Measurements from ENCODE around the gene OXSR1. TPM values are rescaled to one million over a fixed set of nuclear protein-coding genes. Genes with fewer than 3 reads are reported as not detected.

The OXSR1 gene
- total RNA-seq, 4 donors from 2014 or later = 25.4 to 37.4 (median 29.5) TPM

- Histone ChIP-seq H3K4me3 (peak overlapping the region; percentile 83), H3K27ac (peak overlapping the region; percentile 90), H3K9me3 (no peaks in the 10 kb centered on the region), H3K27me3 (no peaks in the 10 kb centered on the region), H3K4me1 (peaks cover 54% of the 10 kb centered on the region), H3K36me3 (peaks cover 40% of the 10 kb centered on the region)
- WGBS = under 1% methylated on average over 17 of the region's 20 CpGs
- peak in 1 of 2 donors; percentile 81 for DNase-seq (ENCODE audit: low spot score in 2 of 2)
- TF ChIP-seq POLR2A (IDR thresholded peaks at IDR 0.05) (no peak), EP300 (IDR thresholded peaks at IDR 0.05) (no peak), POLR2AphosphoS5 (IDR thresholded peaks at IDR 0.05) (no peak)
- TF ChIP-seq, protein P1, sequence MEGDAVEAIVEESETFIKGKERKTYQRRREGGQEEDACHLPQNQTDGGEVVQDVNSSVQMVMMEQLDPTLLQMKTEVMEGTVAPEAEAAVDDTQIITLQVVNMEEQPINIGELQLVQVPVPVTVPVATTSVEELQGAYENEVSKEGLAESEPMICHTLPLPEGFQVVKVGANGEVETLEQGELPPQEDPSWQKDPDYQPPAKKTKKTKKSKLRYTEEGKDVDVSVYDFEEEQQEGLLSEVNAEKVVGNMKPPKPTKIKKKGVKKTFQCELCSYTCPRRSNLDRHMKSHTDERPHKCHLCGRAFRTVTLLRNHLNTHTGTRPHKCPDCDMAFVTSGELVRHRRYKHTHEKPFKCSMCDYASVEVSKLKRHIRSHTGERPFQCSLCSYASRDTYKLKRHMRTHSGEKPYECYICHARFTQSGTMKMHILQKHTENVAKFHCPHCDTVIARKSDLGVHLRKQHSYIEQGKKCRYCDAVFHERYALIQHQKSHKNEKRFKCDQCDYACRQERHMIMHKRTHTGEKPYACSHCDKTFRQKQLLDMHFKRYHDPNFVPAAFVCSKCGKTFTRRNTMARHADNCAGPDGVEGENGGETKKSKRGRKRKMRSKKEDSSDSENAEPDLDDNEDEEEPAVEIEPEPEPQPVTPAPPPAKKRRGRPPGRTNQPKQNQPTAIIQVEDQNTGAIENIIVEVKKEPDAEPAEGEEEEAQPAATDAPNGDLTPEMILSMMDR (IDR thresholded peaks at IDR 0.05) = no peak
Measured at GRCh38 chr3:38136393-38136776, 29.0 kb upstream of the OXSR1 start.

DNA sequence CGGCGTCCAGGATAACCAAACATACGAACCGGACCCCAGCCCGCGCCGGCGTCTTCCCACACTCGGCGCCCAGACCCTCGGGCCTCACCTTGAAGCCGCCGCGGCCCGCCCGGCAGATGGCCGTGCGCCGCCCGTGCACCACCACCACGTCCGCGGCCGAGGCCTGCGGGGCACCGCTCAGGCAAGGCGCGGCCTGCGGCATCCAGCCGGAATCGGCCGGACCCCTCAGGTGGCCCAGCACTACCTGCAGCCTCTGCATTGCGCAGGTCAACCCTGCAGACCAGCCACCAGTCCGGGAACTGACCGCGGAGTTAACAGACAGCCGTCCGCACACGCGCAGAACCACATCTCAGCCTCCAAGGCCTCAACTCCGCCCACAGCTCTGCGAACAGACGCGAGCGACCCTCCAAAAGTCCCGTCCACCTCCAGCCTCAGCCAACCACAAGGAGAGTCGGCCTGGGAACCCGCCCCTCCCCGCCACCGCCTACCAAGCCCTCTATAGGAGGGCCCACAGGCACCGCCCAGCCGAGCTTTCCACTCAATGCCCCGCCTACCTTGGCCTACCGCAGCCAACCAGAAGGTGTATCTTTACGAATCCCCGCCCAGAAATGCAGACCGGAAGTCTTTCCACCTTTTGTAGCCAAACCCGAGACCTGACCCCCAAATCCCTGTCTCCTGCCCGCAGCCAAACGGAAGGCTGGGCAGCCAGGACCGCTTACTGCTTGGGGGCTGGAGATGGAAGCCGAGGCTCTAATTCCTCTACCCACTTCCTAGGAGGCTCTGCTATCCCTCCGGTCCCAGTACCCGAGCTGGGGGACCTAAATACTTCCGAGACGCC is 28.3 kb upstream of the OXSR1 start, which contains the start of gene ACAA1:
Gene ACAA1 (minus strand): TSS at position 351 of the 838 bp plus-strand sequence. CDS start 92 bp downstream, at position 259.
- Histone ChIP-seq H3K27ac (peak within 1 kb of the TSS; percentile 90), H3K4me3 (peak within 1 kb of the TSS; percentile 83), H3K36me3 (peaks cover 40% of the 10 kb centered on the region), H3K9me3 (no peaks in the 10 kb centered on the region), H3K27me3 (no peaks in the 10 kb centered on the region), H3K4me1 (peaks cover 54% of the 10 kb centered on the region)
- TF ChIP-seq POLR2AphosphoS5 (IDR thresholded peaks at IDR 0.05) = peak; percentile 35 to 74 (median 47)
- TF ChIP-seq POLR2A (IDR thresholded peaks at IDR 0.05) = peak; percentile 70 to 91
- no peak for TF ChIP-seq EP300 (IDR thresholded peaks at IDR 0.05)
- peak; percentile 100 for DNase-seq (ENCODE audit: low spot score in 2 of 2)
- WGBS = 0% methylated on average over 43 of the region's 66 CpGs

DNA sequence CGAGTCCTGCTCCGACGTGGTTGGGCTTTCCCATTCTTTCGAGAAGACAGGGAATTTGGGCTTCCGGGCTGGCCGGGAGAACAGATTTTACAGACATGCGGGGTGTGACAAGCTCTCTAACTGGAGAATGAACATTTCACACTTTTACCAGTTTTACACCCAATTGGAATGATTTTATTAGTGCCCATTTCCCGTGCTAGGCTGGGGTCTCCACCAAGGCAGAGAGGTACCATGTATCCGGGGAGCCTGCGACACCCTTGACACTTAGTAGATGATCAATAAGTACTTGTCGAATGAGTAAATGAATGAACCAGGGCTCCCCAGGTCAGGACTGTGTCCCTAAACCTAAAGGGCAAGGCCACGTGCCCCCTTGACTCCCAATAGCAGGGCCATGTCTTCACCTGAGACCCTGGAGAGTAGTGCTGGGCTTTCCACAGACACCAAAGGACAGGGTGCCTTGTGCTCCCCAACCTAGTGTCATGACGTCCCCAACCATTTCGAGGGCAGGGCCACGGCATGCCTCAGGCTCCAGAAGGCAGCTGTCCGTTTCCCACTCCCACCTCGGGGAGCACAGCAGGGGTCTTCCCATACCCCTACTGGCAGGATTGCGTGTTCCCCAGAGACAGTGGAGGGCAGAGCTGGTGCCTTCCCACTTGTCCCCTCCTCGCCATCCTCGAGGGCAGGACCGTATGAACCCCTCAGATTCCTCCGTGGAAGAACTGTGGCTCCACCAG is 27.6 kb upstream of the OXSR1 start:
- DNase-seq (ENCODE audit: low spot score in 2 of 2) = peak in 1 of 2 donors; percentile 79
- peaks cover 40% of the 10 kb centered on the region for H3K36me3 ChIP-seq
- peaks cover 52% of the 10 kb centered on the region for H3K4me1 ChIP-seq
- 18% methylated on average over 10 of the region's 22 CpGs for WGBS
- H3K27ac ChIP-seq = peak overlapping the region; percentile 90
- no peak for TF ChIP-seq POLR2AphosphoS5 (IDR thresholded peaks at IDR 0.05)
- no peak for TF ChIP-seq POLR2A (IDR thresholded peaks at IDR 0.05)
- TF ChIP-seq, protein P1 (IDR thresholded peaks at IDR 0.05) = no peak
- no peak for TF ChIP-seq EP300 (IDR thresholded peaks at IDR 0.05)
- H3K9me3 ChIP-seq = no peaks in the 10 kb centered on the region
- H3K4me3 ChIP-seq = peak overlapping the region; percentile 83
- no peaks in the 10 kb centered on the region for H3K27me3 ChIP-seq

DNA sequence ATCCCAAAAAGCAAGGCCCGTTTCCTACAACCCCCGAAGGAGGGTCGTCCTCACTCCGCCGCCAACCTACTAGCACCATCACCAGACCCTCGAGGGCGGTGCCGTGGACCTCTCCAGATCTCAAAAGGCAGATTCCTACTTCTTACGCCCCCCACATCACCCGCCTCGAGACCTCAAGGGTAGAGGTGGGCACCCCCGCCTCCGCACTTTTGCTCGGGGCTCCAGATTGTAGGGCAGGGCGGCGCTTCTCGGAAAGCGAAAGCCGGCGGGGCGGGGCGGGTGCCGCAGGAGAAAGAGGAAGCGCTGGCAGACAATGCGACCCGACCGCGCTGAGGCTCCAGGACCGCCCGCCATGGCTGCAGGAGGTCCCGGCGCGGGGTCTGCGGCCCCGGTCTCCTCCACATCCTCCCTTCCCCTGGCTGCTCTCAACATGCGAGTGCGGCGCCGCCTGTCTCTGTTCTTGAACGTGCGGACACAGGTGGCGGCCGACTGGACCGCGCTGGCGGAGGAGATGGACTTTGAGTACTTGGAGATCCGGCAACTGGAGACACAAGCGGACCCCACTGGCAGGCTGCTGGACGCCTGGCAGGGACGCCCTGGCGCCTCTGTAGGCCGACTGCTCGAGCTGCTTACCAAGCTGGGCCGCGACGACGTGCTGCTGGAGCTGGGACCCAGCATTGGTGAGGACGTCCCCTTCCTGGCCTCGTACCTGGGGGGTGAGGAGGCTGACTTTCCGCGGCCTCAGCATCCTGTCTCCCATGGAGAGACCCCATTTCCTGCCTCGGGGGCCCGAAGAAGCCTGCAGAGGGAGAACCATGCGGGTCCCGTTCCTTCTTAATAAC is 26.8 kb upstream of the OXSR1 start, which contains the start of gene MYD88:
Gene MYD88 (plus strand): TSS at position 313 of the 842 bp plus-strand sequence. CDS start 40 bp downstream, at position 353.
- whole genome bisulfite sequencing = 0% methylated on average over 20 of the region's 65 CpGs
- peak within 1 kb of the TSS; percentile 90 for H3K27ac ChIP-seq
- no peaks in the 10 kb centered on the region for H3K9me3 ChIP-seq
- TF ChIP-seq POLR2A (IDR thresholded peaks at IDR 0.05) (peak; percentile 26 to 56), POLR2AphosphoS5 (IDR thresholded peaks at IDR 0.05) (peak in 2 of 3 donors; percentile 7 to 24), EP300 (IDR thresholded peaks at IDR 0.05) (no peak)
- TF ChIP-seq, protein P1 (IDR thresholded peaks at IDR 0.05) = no peak
- H3K27me3 ChIP-seq = no peaks in the 10 kb centered on the region
- peak; percentile 93 to 95 for DNase-seq (ENCODE audit: low spot score in 2 of 2)
- peaks cover 52% of the 10 kb centered on the region for H3K4me1 ChIP-seq
- peaks cover 33% of the 10 kb centered on the region for H3K36me3 ChIP-seq
- H3K4me3 ChIP-seq = peak within 1 kb of the TSS; percentile 83

- Histone ChIP-seq H3K27me3 (no peaks in the 10 kb centered on the region), H3K9me3 (no peaks in the 10 kb centered on the region), H3K27ac (peak overlapping the region; percentile 90), H3K4me3 (peak overlapping the region; percentile 83), H3K36me3 (peaks cover 27% of the 10 kb centered on the region), H3K4me1 (peaks cover 52% of the 10 kb centered on the region)
- 0% methylated on average over 7 of the region's 8 CpGs for WGBS
- peak in 1 of 2 donors; percentile 57 for DNase-seq (ENCODE audit: low spot score in 2 of 2)
- TF ChIP-seq POLR2A (IDR thresholded peaks at IDR 0.05) (no peak), POLR2AphosphoS5 (IDR thresholded peaks at IDR 0.05) (no peak), EP300 (IDR thresholded peaks at IDR 0.05) (no peak)
- TF ChIP-seq, protein P1 (IDR thresholded peaks at IDR 0.05) = no peak
Measured at GRCh38 chr3:38139191-38139590, 26.1 kb upstream of the OXSR1 start.
